Panc1 (cell line): ENCODE results near the gene ALG12.
"Not testable (repeated sequence)": the region's sequence is repeated elsewhere in the genome, so short reads cannot be mapped to it uniquely, and the experiment has no call there.

ENCODE experiments used
- CTCF ChIP-seq: fragments of 450-650 bp; IDR thresholded peaks from 2 replicates; pipeline ENCODE4 v1.5.1; 2017; ENCODE audit warnings: mild to moderate bottlenecking
- POLR2AphosphoS5 ChIP-seq: IDR thresholded peaks from 2 replicates; pipeline ENCODE4 v1.6.1; 2012; ENCODE audit warnings: mild to moderate bottlenecking, low read depth, low read length, moderate library complexity
- SIN3A ChIP-seq: IDR thresholded peaks from 2 replicates; pipeline ENCODE4 v1.6.1; 2012; ENCODE audit warnings: low read depth, mild to moderate bottlenecking, low read length, moderate library complexity, borderline replicate concordance; ENCODE audit not compliant: insufficient read depth
- TCF7L2 ChIP-seq: IDR thresholded peaks from 2 replicates; pipeline ENCODE4 v1.6.1; 2011; ENCODE audit warnings: mild to moderate bottlenecking, low read depth, low read length, inconsistent platforms
- TF ChIP-seq, protein P1 (sequence below), 2 experiments: IDR thresholded peaks; 2 replicates each; pipeline ENCODE4 v1.6.1; 2011 to 2012; ENCODE audit warnings: low read depth in 2 of 2, control low read depth in 1 of 2, low read length in 1 of 2, mild to moderate bottlenecking in 1 of 2, moderate library complexity in 1 of 2; ENCODE audit not compliant: insufficient read depth in 1 of 2

DNA sequence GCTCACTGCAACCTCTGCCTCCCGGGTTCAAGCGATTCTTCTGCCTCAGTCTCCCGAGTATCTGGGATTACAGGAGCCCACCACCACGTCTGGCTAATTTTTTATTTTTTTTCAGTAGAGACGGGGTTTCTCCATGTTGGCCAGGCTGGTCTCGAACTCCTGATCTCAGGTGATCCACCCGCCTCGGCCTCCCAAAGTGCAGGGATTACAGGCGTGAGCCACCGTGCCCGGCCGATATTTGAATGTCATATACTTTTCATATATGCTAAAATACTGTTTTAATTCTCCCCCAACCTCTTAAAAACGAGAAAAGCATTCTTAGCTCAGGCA is 65.7 kb downstream of the ALG12 start:
- TF ChIP-seq CTCF, POLR2AphosphoS5, TCF7L2, SIN3A: not testable (repeated sequence)
- TF ChIP-seq, protein P1, sequence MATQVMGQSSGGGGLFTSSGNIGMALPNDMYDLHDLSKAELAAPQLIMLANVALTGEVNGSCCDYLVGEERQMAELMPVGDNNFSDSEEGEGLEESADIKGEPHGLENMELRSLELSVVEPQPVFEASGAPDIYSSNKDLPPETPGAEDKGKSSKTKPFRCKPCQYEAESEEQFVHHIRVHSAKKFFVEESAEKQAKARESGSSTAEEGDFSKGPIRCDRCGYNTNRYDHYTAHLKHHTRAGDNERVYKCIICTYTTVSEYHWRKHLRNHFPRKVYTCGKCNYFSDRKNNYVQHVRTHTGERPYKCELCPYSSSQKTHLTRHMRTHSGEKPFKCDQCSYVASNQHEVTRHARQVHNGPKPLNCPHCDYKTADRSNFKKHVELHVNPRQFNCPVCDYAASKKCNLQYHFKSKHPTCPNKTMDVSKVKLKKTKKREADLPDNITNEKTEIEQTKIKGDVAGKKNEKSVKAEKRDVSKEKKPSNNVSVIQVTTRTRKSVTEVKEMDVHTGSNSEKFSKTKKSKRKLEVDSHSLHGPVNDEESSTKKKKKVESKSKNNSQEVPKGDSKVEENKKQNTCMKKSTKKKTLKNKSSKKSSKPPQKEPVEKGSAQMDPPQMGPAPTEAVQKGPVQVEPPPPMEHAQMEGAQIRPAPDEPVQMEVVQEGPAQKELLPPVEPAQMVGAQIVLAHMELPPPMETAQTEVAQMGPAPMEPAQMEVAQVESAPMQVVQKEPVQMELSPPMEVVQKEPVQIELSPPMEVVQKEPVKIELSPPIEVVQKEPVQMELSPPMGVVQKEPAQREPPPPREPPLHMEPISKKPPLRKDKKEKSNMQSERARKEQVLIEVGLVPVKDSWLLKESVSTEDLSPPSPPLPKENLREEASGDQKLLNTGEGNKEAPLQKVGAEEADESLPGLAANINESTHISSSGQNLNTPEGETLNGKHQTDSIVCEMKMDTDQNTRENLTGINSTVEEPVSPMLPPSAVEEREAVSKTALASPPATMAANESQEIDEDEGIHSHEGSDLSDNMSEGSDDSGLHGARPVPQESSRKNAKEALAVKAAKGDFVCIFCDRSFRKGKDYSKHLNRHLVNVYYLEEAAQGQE (IDR thresholded peaks at IDR 0.05; ENCODE audit: insufficient read depth in 1 of 2, low read depth in 2 of 2, low read length in 1 of 2), result not testable (repeated sequence)
